Activated CD4-positive, alpha-beta T cell treated with anti-CD3 and anti-CD28 coated beads, Interleukin-2, Interleukin-4, amounts not matched to agents 100 ng/mL and 50 ng/mL, durations not matched to agents 16 hours and 8 hours (primary cell): ENCODE data around the gene CELSR3.

Experiments used
- DNase-seq: peaks from one replicate; pipeline ENCODE4 v3.0.0-alpha.2; 2020; ENCODE audit warnings: low spot score

CELSR3 gene

GRCh38 chr3:48687220-48687678 is 24.6 kb upstream of the CELSR3 start:
- DNase-seq, result no peak

- no peak for DNase-seq
These were observed 24.0 kb upstream of the CELSR3 start for GRCh38 chr3:48686538-48687219.

DNA sequence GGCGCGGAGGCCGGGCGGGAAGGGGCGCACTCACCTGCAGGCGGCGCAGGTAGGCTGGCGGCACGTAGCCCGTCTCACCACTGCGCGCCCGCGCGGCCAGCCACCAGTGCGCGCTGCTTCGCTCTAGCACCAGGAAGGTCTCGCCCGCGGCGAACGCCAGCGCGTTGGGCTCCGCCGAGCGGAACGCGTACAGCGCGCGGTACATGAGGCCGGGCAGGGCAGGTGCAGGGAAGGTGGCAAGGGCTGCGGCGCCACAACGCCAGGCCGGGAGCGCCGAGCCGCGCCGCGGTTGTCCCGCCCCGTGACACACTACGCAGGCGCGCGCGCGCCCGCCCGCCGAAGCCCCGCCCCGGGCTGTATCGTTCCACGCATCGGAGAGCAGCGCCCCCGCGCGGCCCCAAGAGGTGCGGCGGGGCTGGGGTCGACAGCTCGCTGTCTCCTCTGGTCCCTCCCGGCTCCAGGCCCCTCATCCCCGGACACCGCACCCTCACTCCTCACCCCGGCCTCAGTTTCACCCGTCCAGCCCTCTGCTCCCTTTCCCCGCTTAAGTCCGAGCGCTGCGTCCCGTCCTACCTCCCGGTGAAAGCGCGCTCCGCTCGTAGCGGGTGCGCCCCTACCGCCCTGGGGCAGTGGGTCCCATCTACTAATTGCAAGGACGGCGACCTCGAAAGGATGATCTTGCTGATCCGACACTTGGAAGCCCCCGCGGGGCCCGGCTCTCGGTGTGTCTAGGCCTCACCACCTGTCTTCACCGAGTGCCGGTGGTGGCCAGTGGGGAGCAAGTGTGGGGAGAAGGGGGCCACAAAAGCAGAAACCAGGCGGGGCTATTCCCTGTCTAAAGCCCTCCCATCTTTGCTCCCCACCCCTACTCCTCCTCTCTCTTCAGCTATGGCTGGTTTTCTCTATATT is 23.2 kb upstream of the CELSR3 start, which contains the start of gene NCKIPSD:
NCKIPSD (minus strand) TSS at position 313 of the 909 bp plus-strand sequence; CDS start at position 205, 108 bp downstream.
- DNase-seq, result peak; percentile 92

GRCh38 chr3:48685293-48685602 is 22.6 kb upstream of the CELSR3 start:
- no peak for DNase-seq

DNA sequence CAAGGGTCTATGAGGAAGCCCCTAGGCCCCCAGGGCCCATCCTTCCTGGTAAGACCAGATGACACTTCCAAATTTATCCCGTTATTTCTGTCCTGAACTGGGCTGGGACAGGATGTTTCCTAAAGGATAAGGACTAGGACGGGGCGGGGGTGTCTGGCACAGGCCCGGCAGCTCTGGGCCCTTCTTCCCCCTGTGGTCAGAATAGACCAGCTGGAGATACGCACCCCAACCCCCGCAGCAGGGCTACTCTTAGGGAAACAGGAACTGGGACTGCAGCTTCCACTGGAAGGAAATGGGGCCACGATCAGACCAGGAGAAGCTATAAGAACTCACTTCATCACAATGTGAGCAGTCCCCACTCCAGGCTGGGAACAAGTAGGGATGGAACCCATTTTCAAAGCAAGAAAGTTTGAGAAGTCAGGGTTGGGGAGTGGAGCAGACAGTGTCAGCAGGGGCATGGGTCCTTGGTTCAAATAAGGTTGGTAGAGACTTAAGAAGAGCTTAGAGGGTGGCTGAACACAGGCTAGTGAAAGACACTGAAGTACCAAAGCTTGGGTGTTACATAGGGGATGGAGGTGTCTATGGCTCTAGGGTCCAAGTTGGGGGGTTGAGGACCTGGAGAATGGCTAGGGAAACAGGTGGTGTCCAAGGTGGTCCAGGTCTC is 21.9 kb upstream of the CELSR3 start:
- no peak for DNase-seq

- DNase-seq, result no peak
These were observed 21.3 kb upstream of the CELSR3 start for GRCh38 chr3:48684054-48684349.

DNA sequence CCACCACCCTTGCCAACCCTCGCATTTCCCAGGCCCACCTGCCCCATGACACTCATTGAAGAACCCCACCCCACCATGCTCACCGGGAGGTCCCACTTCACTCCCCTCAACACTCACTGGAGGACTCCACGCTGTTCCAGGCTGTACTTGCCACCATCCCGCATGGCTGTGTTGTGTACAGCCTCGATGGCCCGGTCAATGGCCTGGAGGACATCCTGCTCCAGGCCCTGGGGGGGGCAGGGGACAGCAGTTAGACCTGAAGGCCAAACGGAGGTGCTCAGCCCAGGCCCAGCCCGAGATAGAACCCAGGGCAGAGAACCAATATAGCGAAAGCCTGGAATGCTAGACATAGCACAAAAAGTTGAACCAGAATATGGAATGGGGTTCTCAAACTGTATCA is 20.1 kb upstream of the CELSR3 start:
- no peak for DNase-seq

DNA sequence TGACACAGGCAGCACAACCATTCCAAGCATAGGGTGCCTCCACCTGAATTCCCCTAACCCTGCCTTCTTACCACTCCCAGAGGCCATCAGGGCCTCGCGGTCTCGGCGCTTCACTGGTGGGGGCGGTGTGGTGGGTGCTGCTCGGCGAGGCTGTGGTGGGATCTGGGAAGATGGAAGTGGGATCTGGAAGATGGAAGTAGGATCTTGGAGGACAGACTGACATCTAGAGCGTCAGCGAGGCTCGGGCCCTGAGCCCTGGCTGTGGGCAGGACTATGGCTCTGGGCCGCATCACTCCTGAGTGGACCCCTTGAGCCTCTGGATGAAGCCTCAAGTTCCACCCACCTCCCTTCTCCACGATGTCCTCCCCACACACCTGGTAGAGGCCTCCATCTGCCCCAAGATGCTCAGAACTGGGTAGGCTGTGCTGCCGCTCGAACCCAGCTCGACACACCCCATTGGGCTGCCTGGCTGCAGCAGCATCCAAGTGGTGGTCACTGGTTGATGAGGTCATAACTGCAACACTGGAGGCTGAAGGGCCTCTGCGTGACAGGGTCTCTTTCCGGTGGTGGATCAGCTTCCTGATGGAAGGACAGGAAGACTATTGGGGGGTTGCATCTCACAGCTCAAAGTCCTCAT is 19.4 kb upstream of the CELSR3 start:
- no peak for DNase-seq

DNA sequence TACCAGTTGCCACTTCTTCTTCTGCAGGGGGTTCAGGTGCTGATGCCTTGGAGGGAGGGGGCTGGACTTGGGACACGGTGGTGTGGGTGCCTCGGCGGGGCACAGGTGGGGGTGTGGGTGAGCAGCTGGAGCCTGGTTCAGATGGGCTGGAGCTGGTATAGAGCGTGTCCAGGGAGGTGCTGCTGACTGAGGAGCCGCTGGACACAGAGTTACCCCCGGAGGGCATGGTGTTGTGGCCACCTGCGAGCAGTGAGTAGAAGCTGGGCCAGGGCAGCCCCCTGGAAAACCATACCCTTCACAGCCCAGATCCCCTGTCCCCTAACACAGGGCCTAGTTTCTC is 18.8 kb upstream of the CELSR3 start:
- DNase-seq, result no peak

GRCh38 chr3:48680811-48681540 is 18.3 kb upstream of the CELSR3 start:
- DNase-seq, result no peak

- no peak for DNase-seq
These were observed 17.0 kb upstream of the CELSR3 start for GRCh38 chr3:48679411-48680391.

DNA sequence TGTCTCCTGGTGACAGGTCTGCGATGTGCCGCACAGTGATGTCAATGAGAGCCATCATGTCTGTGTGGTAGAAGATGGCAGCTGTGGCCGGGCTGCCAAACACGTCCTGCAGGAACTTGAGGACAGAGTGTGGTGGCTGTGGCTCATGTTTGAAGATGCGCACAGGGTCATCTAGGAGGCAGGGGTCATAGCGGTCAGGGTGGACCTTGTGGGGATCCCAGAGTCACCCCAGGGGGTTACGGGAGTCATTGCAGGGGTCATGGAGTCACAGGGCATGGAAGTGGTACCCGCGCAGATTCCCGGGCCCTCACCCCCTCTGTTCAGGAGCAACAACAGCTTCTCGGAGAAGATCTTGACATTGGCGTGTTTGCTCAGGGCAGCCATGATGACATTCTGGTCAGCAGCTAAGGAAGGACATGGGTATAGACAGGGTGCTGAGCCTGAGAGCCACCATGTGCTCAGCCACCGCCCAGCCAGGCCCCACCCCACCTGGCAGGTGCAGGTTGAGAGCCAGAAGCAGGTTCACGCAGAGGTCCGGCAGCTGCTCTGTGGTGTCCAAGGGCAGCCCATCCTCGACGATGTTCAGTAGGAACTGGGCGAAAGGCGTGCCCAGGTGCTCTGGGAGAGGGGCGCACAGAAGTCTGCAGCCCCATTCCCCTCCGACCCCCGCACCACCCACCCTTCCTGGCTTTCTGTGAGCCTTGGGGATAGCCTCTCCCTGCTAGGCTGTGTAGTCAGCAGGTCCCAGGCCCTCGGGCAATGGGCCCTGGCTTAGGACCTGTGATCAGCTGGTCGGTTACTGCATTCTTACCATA is 16.1 kb upstream of the CELSR3 start:
- no peak for DNase-seq

- DNase-seq, result no peak
These were observed 15.4 kb upstream of the CELSR3 start for GRCh38 chr3:48678056-48678455.

GRCh38 chr3:48674505-48674904 is 11.8 kb upstream of the CELSR3 start:
- DNase-seq, result no peak

- no peak for DNase-seq
These were observed 9.8 kb upstream of the CELSR3 start for GRCh38 chr3:48672522-48672921.

DNA sequence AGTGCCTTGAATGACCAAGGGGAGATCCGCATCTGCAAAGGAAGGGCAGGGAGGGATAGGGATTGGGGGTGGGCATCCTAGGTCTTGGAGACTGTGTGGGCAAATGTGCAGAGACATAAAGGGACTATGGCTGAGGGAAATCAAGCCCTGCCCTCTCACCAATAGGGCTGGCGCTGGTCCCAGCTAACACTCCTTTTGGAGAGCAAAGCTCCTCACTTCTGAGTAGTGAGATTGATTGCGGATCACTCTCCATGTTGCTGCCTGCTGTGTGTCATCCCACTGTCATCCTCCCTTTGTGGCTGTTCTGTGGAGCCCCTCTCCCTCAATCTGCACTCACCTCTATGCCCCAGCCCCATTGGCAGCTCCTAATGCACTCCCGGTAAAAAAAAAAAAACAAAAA is 2.2 kb upstream of the CELSR3 start:
- DNase-seq, result no peak

GRCh38 chr3:48664313-48664644 is 1.6 kb upstream of the CELSR3 start:
- DNase-seq, result no peak

DNA sequence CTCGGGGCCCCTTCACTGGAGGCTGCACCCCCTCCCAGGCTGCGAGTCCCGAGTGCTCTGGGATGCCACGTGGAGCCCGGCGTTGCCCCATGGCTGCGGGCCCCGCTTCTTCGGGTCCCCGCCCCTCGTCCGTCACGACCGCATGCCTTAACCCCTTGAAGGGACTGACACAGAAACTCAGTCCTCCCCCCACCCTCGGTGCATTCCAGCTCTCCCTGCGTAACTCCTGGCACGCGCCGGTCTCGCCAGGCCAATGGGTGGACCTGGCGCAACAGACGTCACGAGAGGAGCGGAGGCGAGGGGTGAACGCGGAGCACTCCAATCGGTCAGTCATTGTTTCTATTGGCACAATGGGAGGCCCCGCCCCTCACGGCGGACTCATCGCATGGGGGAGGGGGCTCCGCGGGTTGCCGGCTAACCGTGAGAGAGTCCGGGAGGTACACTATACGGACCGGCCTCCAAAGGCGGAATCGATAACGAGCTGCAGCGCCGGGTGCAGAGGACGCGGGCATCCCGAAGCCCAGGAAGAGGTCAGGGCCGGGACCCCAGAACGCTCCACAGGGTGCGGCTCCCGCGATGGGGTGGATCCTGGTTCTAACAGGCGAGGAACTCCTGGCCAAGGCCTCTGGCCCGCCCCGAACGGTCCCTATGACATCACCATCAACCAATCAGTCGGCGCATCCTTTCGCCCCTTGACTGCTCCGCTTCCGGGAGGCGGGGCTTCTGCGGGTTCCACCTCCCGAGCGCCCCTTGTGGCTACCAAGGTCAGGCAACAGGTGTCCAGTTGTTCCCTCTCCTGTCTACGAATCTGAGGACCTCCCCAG is 1.0 kb upstream of the CELSR3 start:
- peak; percentile 98 for DNase-seq

DNA sequence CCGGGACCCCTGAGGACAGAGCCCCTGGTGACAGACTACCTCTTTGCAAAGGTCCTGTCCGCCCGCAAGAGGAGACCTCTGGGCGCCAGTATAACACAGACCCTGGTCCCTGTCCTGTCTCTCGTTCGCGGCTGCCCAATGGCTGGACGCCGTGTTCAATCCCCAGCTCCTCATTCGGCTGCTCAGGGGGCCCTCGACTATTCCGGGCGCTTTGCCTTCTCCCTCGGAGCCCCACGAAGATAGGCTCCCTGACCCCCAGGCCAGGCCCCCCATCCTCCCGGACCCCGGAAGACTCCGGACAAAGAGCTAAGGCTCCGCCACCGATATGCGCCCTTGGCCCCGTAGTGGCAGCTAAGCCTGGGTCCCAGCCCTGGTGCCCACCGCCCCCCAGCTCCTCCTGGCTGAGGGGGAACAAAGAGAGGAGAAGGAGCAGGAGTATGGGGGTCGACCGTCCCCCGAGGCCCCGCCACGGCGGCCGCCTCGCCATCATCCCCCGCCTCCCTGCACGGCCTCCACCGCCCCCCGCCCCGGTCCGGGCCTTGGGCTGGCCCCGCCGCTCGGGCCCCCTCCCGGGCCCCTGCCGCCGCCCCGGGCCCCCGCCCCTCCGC is 437 bp downstream of the CELSR3 start:
- no peak for DNase-seq
